Neural progenitor cell (in vitro differentiated cells): ENCODE measurements around the gene SNCAIP. TPM values are rescaled to one million over a fixed set of nuclear protein-coding genes. Genes with fewer than 3 reads are reported as not detected.

ENCODE experiments used
- DNase-seq: peaks from one replicate; pipeline ENCODE4 v3.0.0-alpha.2; 2016; ENCODE audit warnings: low spot score
- H2AFZ ChIP-seq: fragments of 200-600 bp; sonication (generic); replicated peaks from 2 replicates; pipeline ENCODE4 v1.6.1; 2016; ENCODE audit warnings: antibody characterized with exemption
- H3F3A ChIP-seq: fragments of 200-600 bp; sonication (generic); 2 replicates; pipeline ENCODE4 v1.6.1; 2016; ENCODE audit warnings: antibody characterized with exemption, low read depth
- H3K27ac ChIP-seq: fragments of 200-600 bp; sonication (generic); 2 replicates; pipeline ENCODE4 v1.5.1; 2016; ENCODE audit warnings: mild to moderate bottlenecking
- H3K27me3 ChIP-seq: fragments of 200-600 bp; sonication (generic); 2 replicates; pipeline ENCODE4 v1.6.1; 2016; ENCODE audit warnings: mild to moderate bottlenecking, moderate library complexity
- H3K36me3 ChIP-seq: fragments of 200-600 bp; sonication (generic); 2 replicates; pipeline ENCODE4 v1.5.1; 2016
- H3K4me1 ChIP-seq: fragments of 200-600 bp; sonication (generic); 2 replicates; pipeline ENCODE4 v1.6.1; 2016; ENCODE audit warnings: mixed run types
- H3K4me2 ChIP-seq: fragments of 200-600 bp; sonication (generic); 2 replicates; pipeline ENCODE4 v1.6.1; 2016
- H3K4me3 ChIP-seq: fragments of 200-600 bp; sonication (generic); 2 replicates; pipeline ENCODE4 v1.5.1; 2016
- H3K79me2 ChIP-seq: fragments of 200-600 bp; sonication (generic); 2 replicates; pipeline ENCODE4 v1.6.1; 2016; ENCODE audit warnings: low read depth
- H3K9ac ChIP-seq: fragments of 200-600 bp; sonication (generic); 2 replicates; pipeline ENCODE4 v1.6.1; 2016
- H3K9me3 ChIP-seq: fragments of 200-600 bp; sonication (generic); 2 replicates; pipeline ENCODE4 v1.5.1; 2016; ENCODE audit warnings: low read depth
- H4K20me1 ChIP-seq: fragments of 200-600 bp; sonication (generic); 2 replicates; pipeline ENCODE4 v1.6.1; 2016; ENCODE audit warnings: low read depth
- H3K27ac Mint-ChIP-seq: 3 replicates; pipeline ENCODE4 v1.8.0; 2021; ENCODE audit warnings: mixed read lengths
- H3K27me3 Mint-ChIP-seq: 2 replicates; pipeline ENCODE4 v1.8.0; 2022; ENCODE audit warnings: low read depth, mild to moderate bottlenecking, inconsistent platforms, moderate library complexity, mixed read lengths; ENCODE audit not compliant: insufficient read depth
- H3K36me3 Mint-ChIP-seq: 3 replicates; pipeline ENCODE4 v1.8.0; 2021; ENCODE audit warnings: mixed read lengths
- H3K4me1 Mint-ChIP-seq: 3 replicates; pipeline ENCODE4 v1.8.0; 2021; ENCODE audit warnings: mixed read lengths
- H3K4me3 Mint-ChIP-seq: 3 replicates; pipeline ENCODE4 v1.8.0; 2021; ENCODE audit warnings: mild to moderate bottlenecking, moderate library complexity, mixed read lengths
- H3K9me3 Mint-ChIP-seq: 3 replicates; pipeline ENCODE4 v1.8.0; 2020; ENCODE audit warnings: mixed read lengths
- CTCF ChIP-seq: fragments of 200-600 bp; sonication (generic); IDR thresholded peaks from 2 replicates; pipeline ENCODE4 v1.5.1; 2017; ENCODE audit warnings: antibody characterized with exemption, mild to moderate bottlenecking
- EZH2 ChIP-seq: fragments of 200-600 bp; sonication (generic); IDR thresholded peaks from 2 replicates; pipeline ENCODE4 v1.6.1; 2017; ENCODE audit warnings: antibody characterized with exemption, mild to moderate bottlenecking, moderate library complexity
- EZH2phosphoT487 ChIP-seq: fragments of 200-600 bp; sonication (generic); IDR thresholded peaks from 2 replicates; pipeline ENCODE4 v1.6.1; 2017; ENCODE audit warnings: antibody characterized with exemption
- total RNA-seq: library from RNA; depleted of rRNA; stranded (reverse); fragments of >200 nt; gene quantifications from 2 replicates; pipeline ENCODE4 v1.2.3, GENCODE V29; 2015; ENCODE audit warnings: low replicate concordance

SNCAIP gene
- total RNA-seq, 1 donor from 2014 or later: 4.8 TPM

GRCh38 chr5:122295138-122295537 is 16.9 kb upstream of the SNCAIP start:
- H3K9me3 ChIP-seq: no peaks in the 10 kb centered on the region
- peaks cover 3% of the 10 kb centered on the region for H3K9me3 Mint-ChIP-seq
- H3K27ac Mint-ChIP-seq: no peak overlapping the region
- H3K4me1 Mint-ChIP-seq: peaks cover 14% of the 10 kb centered on the region
- H3K79me2 ChIP-seq: no peaks in the 10 kb centered on the region
- no peak overlapping the region for H3K4me3 ChIP-seq
- H3K4me1 ChIP-seq: no peaks in the 10 kb centered on the region
- no peaks in the 10 kb centered on the region for H4K20me1 ChIP-seq
- H3K27me3 ChIP-seq: no peaks in the 10 kb centered on the region
- H3K4me3 Mint-ChIP-seq: no peak overlapping the region
- no peaks in the 10 kb centered on the region for H3F3A ChIP-seq
- DNase-seq: peak; percentile 50
- no peak overlapping the region for H2AFZ ChIP-seq
- no peaks in the 10 kb centered on the region for H3K36me3 Mint-ChIP-seq
- H3K9ac ChIP-seq: no peak overlapping the region
- H3K4me2 ChIP-seq: no peak overlapping the region
- TF ChIP-seq CTCF: peak; percentile 55
- TF ChIP-seq EZH2: no peak
- TF ChIP-seq EZH2phosphoT487: no peak
- no peak overlapping the region for H3K27ac ChIP-seq
- no peaks in the 10 kb centered on the region for H3K36me3 ChIP-seq
- no peaks in the 10 kb centered on the region for H3K27me3 Mint-ChIP-seq

GRCh38 chr5:122296871-122297270 is 15.2 kb upstream of the SNCAIP start:
- H3K27ac ChIP-seq: no peak overlapping the region
- H2AFZ ChIP-seq: no peak overlapping the region
- H3K9me3 Mint-ChIP-seq: peaks cover 3% of the 10 kb centered on the region
- H3K4me1 ChIP-seq: no peaks in the 10 kb centered on the region
- no peak overlapping the region for H3K9ac ChIP-seq
- no peak for DNase-seq
- no peaks in the 10 kb centered on the region for H3K79me2 ChIP-seq
- TF ChIP-seq CTCF (no peak), EZH2phosphoT487 (no peak), EZH2 (no peak)
- H3K27ac Mint-ChIP-seq: no peak overlapping the region
- no peaks in the 10 kb centered on the region for H3K36me3 ChIP-seq
- H3K27me3 ChIP-seq: no peaks in the 10 kb centered on the region
- H3K4me3 Mint-ChIP-seq: no peak overlapping the region
- H4K20me1 ChIP-seq: no peaks in the 10 kb centered on the region
- H3K9me3 ChIP-seq: no peaks in the 10 kb centered on the region
- no peak overlapping the region for H3K4me3 ChIP-seq
- H3K4me1 Mint-ChIP-seq: peaks cover 10% of the 10 kb centered on the region
- peaks cover 4% of the 10 kb centered on the region for H3F3A ChIP-seq
- no peak overlapping the region for H3K4me2 ChIP-seq
- H3K36me3 Mint-ChIP-seq: no peaks in the 10 kb centered on the region
- peaks cover 3% of the 10 kb centered on the region for H3K27me3 Mint-ChIP-seq

- Histone ChIP-seq H3K4me2 (no peak overlapping the region), H3K4me3 (no peak overlapping the region), H3K4me1 (no peaks in the 10 kb centered on the region), H3K9ac (no peak overlapping the region), H2AFZ (no peak overlapping the region), H3F3A (peaks cover 4% of the 10 kb centered on the region), H3K79me2 (no peaks in the 10 kb centered on the region), H3K36me3 (no peaks in the 10 kb centered on the region), H3K27me3 (no peaks in the 10 kb centered on the region), H3K9me3 (no peaks in the 10 kb centered on the region), H4K20me1 (no peaks in the 10 kb centered on the region), H3K27ac (no peak overlapping the region)
- Mint-ChIP-seq H3K9me3 (peaks cover 3% of the 10 kb centered on the region), H3K4me3 (no peak overlapping the region), H3K36me3 (no peaks in the 10 kb centered on the region), H3K27me3 (peaks cover 3% of the 10 kb centered on the region), H3K27ac (no peak overlapping the region), H3K4me1 (peaks cover 10% of the 10 kb centered on the region)
- TF ChIP-seq EZH2phosphoT487: no peak
- TF ChIP-seq EZH2: no peak
- TF ChIP-seq CTCF: no peak
- DNase-seq: no peak
These were observed 14.3 kb upstream of the SNCAIP start for GRCh38 chr5:122297587-122298298.
